Fibroblast of gingiva (primary cell): ENCODE data around the gene SPAG8.

ENCODE experiments used
- DNase-seq: peaks from one replicate; pipeline ENCODE4 v3.0.0-alpha.2; 2011; ENCODE audit warnings: low read depth

The SPAG8 gene

DNA sequence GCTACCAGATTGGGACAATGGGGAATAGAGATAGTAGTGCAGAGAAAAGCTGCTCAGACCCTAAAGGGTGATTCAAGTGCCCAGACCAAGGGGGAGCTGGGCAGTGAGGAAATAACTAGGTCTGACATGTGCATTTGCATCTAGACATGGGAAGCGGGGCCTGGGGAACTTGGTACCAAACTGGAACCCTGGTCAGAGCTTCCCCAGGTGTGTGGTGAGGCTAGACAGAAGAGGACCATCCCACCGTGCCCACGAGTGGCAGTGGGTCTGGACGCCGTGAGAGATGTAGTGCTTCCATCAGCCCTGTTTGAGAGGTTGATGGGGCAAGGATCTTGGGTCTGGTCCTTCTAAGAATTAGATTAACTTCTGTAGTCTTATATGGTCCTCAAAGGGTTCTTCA lies 24.5 kb upstream of the SPAG8 start:
- no peak for DNase-seq

DNA sequence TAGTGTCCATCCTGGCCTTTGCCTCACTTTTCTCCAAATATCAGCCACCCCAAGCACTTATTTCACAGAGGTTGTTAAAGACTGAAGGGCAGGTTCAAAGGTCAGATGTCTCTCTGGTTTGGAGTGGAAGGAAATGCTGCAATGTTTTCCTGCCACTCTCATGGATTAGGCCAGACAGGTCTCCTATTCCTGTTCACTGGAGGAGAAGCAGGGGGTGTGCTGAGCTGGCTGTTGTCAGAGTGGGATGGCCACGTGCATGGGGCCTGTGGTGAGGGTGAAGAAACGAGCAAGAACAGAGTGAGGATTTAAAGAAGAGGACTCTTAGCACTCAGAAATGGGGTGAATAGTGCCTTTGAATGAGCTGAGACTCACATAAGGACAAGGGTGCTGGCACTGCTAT lies 23.7 kb upstream of the SPAG8 start:
- no peak for DNase-seq

DNA sequence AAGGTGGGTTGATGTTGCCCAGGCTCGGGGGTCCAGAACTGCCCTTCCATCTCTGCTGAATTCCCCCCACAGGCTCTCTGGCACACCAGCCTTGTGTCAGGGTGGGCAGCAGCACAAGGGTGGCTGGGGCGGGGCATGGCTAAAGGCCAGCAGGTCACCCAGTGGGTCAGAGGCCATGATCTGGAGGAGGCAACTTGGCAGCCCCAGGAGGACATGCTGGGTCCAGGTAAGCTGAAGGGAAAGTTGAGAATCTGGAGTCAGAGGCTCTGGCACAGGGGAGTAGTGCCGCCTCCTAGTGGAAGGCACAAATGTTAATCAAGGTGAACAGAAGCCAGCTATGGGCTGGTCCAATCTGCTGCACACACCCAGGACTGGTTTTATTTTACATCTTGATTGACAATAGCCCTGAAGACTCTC lies 23.2 kb upstream of the SPAG8 start:
- no peak for DNase-seq

DNA sequence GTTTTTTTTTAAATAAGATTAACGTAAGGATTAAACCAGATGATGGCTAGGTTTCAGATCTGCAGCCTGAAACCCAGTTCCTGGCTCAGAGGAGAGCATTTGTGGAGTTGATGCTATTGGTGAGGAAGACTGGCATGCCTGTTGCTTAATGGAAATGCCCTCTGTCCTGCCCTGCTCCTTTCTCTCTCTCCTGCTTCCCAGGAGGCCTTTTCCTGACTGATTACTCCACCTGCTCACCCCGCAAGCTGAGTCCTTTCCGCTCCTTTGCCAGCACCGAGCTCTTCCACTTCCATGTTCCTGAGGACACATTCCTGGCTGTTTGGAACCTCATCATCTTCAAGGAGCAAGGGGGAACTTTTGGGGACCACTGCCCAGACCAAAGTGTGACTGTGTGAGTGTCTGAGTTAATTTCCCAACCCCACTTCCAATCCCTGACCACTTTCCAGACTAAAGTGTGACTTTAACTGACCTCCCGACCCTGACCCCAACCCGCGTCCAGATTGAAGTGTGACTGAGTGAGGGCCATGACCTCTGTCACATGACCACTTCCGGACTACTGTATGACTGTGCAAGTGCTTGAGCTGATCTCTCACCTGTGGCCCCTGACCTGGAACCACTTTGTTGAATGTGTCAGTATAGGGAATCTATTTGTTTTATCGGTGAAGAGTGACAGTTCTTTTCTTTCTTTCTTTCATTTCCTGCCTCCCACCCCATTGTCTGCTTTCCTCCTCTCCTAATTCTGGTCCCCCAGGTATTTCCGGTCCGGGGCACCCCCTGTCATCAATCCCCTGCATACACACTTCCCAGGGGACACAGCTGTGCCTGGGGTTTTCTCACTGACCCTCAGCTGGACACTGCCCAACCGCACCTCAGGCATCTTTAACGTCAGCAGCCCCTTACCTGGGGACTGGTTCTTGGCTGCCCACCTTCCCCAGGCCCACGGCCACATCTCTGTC lies 22.5 kb upstream of the SPAG8 start:
- no peak for DNase-seq

DNA sequence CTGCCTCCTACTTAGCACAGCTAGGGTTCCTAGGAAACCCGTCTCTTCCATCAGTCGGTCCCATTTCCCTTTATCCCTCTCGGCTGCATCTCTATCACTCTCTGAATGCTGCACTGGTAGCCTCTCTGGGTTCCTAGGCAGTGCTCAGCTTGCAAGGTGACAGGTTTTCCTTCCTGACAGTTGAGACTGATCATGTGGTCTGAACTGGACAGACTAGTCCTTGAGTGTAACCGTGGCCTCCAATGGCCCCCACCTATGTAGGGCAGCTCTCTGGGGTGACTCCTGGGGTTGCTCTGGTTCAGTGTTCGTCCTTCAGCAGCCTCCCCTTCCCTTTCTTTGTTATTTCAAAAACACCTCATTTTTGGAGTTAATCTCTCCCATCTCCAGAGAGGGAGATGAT lies 20.8 kb upstream of the SPAG8 start:
- DNase-seq, result no peak

DNA sequence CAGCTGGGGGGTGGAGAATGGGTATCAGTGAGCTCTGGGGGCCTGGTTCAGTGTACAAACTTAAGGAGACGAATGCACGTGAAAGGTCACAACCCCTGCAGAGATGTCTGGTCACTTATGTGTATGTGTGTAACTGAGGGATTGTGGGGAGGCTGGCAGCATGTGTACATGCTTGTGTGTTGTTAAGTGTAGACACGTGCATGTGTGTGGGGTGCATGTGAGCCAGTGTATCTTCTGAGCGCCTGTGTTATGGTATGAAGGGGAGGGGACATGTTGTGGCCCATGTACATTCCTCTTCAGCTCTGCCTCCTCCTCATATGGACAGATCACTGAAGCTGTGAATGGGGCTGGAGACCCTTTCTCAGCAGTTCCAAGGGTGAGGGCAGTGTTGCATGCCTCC lies 19.0 kb upstream of the SPAG8 start:
- no peak for DNase-seq

DNA sequence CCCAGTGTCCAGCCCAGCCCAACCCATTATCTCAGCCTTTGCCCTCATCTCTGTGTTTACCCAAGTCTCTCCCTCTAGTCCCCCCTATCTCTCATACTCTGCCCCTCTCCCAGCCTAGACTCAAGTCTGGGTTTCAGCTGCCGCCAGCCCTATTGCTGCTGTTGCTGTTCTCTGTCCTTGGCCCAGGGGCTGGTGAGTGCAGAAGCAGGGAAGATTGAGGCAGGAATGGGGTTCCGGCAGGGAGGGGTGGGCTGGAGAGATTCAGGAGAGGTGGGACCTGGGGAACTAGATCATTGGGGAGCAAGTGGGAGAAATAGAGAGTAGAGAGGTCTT lies 17.7 kb upstream of the SPAG8 start:
- DNase-seq, result no peak

DNA sequence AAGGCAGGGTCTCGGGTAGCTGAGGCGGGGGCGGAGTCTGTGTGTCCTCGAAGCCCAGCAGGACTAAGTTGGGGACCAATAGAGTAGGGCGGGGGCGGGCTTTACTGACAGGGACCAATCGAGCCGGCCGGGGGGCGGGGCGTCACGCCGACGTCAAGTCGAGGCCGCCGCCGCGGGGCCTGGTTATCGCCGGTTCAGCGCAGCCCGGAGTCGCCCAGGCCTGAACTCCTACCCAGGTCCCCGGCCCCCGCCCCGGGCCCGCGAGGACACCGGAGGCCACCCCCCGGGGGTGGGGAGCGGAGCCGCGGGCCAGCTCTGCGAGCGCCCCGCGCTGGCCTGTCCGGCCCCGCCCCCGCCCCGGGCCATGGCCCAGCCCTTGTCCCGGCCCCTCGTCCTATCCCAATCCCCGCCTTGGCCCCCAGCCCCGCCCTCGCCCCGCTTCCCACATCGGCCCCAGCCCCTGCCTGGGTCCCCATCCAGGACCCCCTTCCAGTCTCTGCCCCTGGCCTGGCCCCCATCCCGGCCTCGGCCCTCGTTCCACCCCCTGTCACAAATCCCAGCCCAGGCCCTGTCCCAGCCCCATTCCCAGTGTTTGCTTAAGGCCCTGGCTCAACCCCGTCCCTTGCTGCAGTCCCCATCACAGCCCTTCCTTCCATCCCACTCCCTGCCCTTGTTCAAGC lies 17.2 kb upstream of the SPAG8 start, which contains the start of gene TMEM8B:
Gene TMEM8B, plus strand, starts transcription at position 145 of the 680 bp plus-strand sequence. Its CDS starts 220 bp downstream, at position 365.
- peak; percentile 89 for DNase-seq

DNA sequence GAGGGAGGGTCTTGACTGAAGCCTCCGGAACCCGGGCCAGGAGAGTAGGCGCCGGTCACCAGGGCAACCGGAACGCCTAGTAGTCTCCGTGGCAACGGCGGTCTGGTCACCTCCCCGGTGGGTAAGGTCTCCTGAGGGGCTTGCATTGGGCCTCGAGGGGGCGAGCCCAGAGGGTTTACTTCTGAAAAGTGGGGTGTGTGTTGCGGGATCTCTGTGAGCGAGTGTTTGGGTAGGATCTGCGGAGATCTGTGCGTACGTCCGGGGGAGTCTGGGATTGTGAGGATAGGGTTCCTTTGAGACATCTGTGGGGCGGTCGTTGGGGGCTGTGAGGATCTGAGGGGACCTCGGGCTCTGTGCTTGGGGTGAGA lies 16.6 kb upstream of the SPAG8 start, which contains the start of gene FAM221B:
Gene FAM221B, minus strand, starts transcription at position 17 of the 368 bp plus-strand sequence. CDS start 2,571 bp downstream, outside the sequence.
- DNase-seq, result no peak

DNA sequence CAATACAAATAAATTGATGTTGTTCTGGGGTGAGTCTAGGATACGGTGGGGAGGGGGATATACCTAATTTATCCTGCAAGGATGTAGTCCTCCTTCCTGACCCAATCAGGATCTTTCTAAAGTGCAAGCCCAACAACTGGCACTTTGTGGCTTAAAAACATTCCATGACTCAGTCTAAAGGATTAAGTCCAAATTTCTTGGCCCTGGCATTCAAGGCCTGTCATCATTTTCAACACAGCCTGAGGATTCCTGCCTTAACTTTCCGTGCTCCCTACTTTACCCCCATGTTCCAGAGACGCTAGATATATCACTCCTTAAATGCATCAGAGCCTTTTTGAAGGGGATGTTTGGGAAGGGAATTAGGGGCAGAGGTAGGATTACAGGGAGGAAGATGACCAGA lies 15.4 kb upstream of the SPAG8 start:
- peak; percentile 48 for DNase-seq

DNA sequence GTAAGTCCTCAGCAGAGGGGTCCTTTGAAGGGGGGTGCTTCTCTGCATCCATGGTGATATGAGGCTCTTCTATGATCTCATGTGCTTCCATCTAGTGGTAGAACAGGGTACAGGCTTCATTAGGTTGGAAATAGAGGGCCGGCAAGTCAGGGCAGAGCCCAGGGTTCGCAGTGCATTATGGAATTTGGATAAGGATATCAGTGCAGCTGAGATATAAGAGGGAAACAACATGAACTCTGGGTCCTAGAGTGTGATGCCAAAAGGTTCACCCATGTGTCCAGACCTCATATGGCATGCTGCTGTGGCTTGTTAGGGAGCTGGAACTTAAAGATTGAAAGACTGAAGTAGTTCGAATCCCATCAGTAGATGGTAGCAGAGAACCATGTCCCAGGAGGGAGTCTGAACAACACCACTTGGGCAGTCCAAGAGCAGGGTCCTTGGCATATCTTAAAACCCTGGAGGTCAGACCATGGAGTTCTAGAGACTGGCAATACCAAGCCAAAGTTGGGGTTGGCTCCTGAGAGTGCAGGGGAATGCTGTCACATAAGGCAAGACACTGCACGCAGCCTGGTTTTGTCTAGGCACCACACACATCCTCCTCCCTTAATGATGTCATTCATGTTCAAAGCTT lies 14.1 kb upstream of the SPAG8 start:
- DNase-seq, result peak; percentile 58

DNA sequence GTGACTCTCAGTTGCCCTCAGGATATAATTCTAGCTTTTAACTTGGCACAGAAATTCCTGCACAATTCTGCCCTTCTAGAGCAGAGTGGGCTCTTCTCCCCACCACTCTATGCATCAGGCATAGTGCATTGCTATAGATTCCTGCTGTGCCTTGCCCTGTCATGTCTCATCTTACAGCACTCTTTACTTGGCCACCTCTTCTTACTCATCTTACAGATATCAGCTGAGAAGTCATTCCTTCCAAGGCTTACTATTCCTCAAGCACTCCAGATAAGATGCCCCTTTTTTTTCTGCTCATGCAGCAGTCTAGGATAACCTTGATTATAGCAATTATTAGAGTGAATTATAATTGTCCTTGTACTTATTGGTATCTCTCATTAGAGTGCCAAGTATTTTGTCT lies 10.9 kb upstream of the SPAG8 start:
- DNase-seq, result no peak

DNA sequence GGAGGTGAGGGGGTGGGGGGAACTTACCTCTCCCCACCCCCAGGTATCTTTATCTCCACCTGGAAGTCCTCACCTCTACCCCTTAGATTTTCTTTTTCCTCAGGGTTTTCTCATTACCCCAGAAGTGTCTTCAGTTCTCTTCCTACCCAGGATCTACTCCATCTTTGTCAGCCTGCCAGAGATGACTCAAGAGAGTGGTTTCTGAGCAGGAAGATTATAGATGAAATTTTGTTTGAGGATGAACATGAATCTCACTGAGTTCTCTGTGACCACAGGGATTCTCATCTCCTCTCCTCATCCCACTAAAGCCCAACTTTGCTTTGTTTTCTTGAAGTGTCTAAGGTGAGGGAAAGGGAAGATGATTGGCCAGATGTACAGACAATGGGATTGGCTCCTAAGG lies 8.0 kb upstream of the SPAG8 start:
- DNase-seq, result peak; percentile 56

DNA sequence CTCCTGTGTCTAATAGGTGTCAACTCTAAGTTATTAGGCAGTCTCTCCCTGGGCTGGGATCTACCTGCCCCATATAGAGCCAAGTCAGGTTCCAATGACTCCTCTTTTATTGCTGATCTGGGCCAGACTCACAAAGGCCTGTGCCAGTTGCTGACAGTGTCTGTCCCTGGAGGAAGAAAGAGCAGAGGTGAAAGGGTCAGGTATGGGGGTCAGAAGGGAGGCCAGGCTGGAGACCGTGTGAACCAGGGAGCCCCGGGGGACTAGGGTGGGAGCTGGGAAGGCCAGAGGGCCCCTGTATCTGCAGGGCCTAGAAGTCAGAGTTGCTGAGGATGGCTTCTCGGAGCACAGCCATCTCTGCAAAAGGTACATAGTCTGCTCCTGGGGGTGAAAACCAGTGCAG lies 6.3 kb upstream of the SPAG8 start:
- DNase-seq, result no peak

DNA sequence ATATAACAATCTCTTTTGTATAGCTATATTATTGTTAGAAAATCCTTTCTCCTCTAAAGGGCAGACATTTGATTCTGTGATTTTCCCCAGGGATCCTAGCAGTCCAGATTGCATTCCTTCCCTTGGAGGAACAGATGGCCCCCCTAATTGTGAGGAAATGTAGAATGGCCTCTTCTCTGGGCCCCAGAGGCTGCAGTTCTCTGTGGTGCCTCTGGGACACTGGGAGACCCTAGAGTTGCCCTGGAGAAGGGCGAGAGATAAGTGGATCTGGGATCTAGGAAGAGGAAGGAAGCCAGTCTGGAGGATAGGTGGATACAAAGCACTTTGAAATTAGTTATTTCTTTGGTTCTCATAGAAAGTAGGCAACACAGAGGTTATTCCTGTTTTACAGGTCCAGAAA lies 4.6 kb upstream of the SPAG8 start:
- no peak for DNase-seq

DNA sequence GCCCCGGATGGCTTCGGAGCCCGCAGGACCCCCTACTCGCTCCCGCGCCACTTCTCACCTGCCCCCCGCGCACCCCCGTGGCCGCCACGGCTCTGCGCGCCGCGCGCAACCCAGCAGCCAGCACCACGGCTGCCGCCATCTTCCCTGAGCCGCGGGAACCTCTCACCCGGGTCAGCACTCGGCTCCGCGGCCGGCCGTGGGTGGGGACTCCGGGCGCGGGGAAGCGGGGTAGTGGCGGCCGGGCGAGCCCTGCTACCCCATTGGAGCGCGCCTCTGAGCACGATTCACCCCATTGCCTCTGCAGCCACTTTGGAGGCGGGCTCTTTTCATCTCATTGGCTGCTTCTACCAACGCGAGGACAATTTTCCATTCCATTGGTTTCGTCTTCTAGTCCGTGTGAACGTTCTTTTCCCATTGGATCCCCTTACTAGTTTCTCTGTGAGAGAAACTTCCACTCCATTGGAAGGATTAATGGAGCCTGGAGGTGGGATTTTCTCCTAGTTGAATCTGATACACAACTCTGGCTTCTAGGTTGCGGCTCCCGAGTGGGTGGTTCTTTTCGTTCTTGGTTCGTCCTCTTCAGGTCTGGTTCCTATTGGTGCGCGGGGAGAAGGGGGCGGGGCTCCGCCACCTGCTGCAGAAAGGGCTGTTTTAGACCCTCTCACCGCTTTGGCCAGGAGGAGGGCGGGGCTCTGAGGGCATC lies 2.9 kb upstream of the SPAG8 start, which contains the start of gene HINT2:
Gene HINT2, minus strand, starts transcription at position 202 of the 703 bp plus-strand sequence. Its CDS starts 63 bp downstream, at position 139.
- peak; percentile 99 for DNase-seq

DNA sequence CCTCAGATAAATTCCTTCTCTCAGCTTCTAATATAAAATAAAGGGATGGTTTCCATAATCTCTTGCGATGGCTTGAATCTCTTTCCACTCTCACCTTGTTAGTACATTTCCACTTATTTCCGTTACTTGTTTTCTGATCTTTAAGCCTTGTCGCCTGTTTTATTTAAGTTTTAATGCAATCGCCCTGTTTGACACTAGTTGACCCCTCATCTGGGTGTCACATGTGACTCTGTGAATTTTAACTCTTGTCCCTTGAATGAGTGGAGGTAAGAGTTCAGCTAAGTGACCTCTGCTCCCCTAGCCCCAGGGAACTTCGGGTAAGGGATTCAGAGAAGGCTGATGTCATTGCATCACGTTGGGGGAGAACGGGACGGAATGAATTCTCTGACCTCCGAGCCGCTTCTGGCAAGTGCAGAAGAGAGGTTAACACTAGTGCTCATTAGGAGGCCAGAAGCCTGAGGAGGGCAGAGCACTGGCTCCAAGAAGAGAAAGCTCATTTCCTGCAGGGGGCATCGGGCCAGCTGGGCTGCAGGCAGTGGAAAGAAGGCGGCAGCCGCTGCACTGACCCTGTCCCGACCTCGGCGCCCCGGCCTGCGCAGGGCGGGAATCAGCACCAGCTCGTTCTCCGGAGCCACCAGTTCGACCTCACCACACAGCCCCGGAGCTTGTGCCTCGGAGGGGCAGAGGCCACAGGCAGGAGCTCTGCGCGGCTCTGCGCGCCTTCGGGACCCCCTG lies 2.2 kb upstream of the SPAG8 start:
- DNase-seq, result peak; percentile 69

DNA sequence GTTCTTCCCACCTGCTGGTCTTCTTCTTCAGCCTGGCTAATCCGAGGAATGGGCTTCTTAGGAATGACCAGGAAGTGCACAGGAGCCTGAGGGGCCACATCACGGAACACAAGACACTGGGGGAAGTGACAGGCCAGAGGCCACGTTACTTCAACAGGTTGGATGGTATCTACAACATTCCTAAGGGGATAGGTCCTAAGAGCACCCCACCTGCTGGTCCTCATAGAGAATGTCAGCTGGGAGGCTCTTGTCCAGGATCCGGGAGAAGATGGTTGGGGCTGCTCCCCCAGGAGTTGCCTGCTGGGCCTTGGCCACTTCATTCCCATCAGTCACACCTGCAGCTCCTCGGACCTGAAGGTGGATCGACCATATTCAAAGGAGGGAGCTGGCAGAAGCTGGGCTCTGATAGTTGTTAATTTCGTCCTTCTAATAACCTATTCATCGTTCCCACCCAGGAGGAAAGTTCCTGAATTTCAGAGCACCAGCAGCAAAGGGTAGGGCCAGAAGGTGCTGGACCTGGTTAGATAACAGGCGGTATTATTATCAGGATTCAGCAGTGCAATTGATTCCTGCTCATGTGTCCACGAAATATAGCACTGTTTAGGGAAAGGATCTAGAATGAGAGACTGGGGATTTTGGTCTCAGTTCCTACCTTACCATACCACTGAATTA lies 1.5 kb upstream of the SPAG8 start:
- no peak for DNase-seq

DNA sequence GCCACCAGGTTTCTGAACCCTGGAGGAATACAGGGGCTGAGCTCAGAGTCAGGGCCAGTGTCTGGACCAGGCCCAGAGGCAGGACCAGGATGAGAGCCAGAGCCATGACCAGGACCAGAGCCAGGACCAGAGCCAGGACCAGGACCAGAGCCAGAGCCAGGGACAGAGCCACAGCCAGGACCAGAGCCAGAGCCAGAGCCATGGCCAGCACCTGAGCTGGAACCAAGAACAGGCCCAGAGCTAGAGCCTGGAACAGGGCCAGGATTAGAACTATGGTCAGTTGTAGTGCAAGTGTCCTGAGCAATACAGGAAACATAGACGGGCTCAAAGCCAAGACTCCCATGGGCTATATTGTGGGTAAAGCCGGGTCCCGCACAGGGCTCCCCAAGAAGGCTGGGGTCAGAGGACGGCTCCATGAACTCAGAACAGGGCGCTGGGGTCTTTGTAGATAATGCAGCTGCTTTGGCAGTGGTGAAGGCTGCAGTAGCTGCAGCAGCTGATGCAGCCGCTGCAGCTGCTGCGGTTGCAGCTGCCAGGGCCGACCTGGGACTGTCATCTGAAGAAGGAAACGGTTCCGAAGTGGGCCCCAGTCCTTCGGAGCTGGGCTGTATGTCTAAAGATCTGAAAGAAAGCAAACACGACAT lies 559 bp downstream of the SPAG8 start:
- no peak for DNase-seq

DNA sequence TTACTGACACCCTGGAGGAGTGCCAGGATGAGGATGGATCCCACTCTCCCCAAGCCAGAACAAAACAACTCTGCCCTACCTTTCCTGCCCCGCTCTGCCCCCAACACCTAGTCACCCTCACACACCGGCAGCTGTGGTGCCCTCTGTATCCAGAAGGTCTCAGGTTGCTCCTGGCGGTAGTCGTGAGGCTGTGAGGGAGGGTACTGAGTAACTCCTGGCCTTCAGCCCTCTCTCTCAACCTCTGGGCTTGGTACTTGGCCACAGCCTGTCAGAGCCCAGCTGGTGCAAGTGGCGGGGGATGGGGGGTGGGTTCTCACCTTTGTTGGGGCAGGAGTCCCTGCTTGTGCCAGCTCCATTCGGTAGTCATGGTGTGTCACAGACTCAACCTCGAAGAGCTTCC lies 1.9 kb downstream of the SPAG8 start:
- no peak for DNase-seq
